Sigmoid colon (tissue), 4 donors: Measurements from ENCODE around the gene DCAF4.

ENCODE experiments used
- CTCF ChIP-seq, 4 experiments: fragments of 450-650 bp in 3 of 4; fragments of 200-600 bp in 1 of 4; IDR thresholded peaks; one replicate each; pipeline ENCODE4 v1.5.1; 2016 to 2019; ENCODE audit warnings: antibody characterized with exemption in 4 of 4, mild to moderate bottlenecking in 3 of 4, moderate library complexity in 2 of 4
- EP300 ChIP-seq, 4 donors: sonication (generic); formaldehyde crosslinking; IDR thresholded peaks; one replicate each; pipeline ENCODE4 v1.6.1; 2017; ENCODE audit warnings: antibody characterized with exemption in 4 of 4
- POLR2A ChIP-seq, 2 donors: fragments of 450-650 bp; IDR thresholded peaks; one replicate each; pipeline ENCODE4 v1.6.1; 2016; ENCODE audit warnings: antibody characterized with exemption in 2 of 2, mild to moderate bottlenecking in 2 of 2, moderate library complexity in 2 of 2
- POLR2AphosphoS5 ChIP-seq, 4 donors: sonication (generic); formaldehyde crosslinking; IDR thresholded peaks; one replicate each; pipeline ENCODE4 v1.6.1; 2017; ENCODE audit warnings: antibody characterized with exemption in 4 of 4

GRCh38 chr14:72921396-72921795 lies 4.9 kb upstream of the DCAF4 start:
- TF ChIP-seq EP300 (IDR thresholded peaks at IDR 0.05), result no peak
- no peak for TF ChIP-seq CTCF (IDR thresholded peaks at IDR 0.05)
- no peak for TF ChIP-seq POLR2AphosphoS5 (IDR thresholded peaks at IDR 0.05)
- no peak for TF ChIP-seq POLR2A (IDR thresholded peaks at IDR 0.05)
